Tibial nerve (tissue), 4 donors: ENCODE results near the gene TBL1X.

ENCODE experiments used
- CTCF ChIP-seq, 5 experiments: fragments of 200-600 bp in 3 of 5; fragments of 450-650 bp in 2 of 5; sonication (generic) in 3 of 5; IDR thresholded peaks; one replicate each; pipeline ENCODE4 v1.5.1; 2016 to 2019; ENCODE audit warnings: antibody characterized with exemption in 5 of 5, mild to moderate bottlenecking in 3 of 5, moderate library complexity in 2 of 5
- EP300 ChIP-seq, 2 donors: sonication (generic); formaldehyde crosslinking; IDR thresholded peaks; one replicate each; pipeline ENCODE4 v1.6.1; 2017; ENCODE audit warnings: antibody characterized with exemption in 2 of 2, mild to moderate bottlenecking in 1 of 2
- POLR2A ChIP-seq, 2 donors: fragments of 450-650 bp; IDR thresholded peaks; one replicate each; pipeline ENCODE4 v1.6.1; 2017; ENCODE audit warnings: antibody characterized with exemption in 2 of 2, mild to moderate bottlenecking in 2 of 2, moderate library complexity in 2 of 2

- TF ChIP-seq EP300 (IDR thresholded peaks at IDR 0.05), result no peak
- TF ChIP-seq CTCF (IDR thresholded peaks at IDR 0.05), result no peak
- TF ChIP-seq POLR2A (IDR thresholded peaks at IDR 0.05), result no peak
Measured at GRCh38 chrX:9682861-9683260, 218.0 kb downstream of the TBL1X start.
